GM04503 (cell line): ENCODE measurements around the gene HIBCH.
A peak's percentile ranks its signal among the peaks of the same experiment; 100 is the strongest.
"Not testable (repeated sequence)": the region's sequence is repeated elsewhere in the genome, so short reads cannot be mapped to it uniquely, and the experiment has no call there.

Experiments
- DNase-seq: peaks from one replicate; pipeline ENCODE4 v3.0.0-alpha.2; 2012; ENCODE audit warnings: low read depth

Gene HIBCH

DNA sequence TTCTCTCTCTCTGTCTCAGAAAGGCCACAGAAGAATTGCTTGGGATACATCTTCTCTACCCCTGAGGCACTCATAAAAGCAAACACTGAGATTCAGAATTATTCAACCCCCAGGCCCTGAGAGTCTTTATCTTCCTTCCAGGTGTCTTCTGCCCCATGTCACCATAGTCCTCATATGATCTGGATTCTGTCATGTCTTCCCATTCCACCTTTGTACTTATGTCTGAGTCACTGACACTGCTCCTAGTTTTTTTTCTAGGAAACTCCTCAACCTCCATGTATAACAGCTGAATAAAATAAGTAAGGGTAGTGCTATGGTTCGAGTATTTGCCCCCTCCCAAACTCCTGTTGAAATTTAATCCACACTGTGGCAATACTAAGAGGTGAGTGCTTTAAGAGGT is 11.6 kb downstream of the HIBCH start:
- DNase-seq = no peak

DNA sequence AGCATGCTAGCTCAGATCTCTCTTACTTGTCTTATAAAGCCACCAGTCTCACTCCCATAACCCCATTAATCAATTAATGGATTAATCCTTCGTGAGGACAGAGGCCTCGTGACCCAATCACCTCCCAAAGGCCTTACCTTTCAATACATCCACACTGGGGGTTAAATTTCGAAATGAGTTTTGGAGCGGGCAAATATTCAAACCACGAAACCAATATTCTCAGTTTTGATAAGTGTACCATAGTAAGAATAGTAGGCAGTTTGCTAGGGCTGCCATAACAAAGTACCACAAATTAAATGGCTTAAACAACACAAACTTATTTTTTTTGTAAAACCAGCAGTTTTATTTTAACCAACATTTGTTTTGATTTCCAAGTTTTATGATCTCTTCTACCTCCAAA is 15.2 kb downstream of the HIBCH start:
- DNase-seq = no peak

DNA sequence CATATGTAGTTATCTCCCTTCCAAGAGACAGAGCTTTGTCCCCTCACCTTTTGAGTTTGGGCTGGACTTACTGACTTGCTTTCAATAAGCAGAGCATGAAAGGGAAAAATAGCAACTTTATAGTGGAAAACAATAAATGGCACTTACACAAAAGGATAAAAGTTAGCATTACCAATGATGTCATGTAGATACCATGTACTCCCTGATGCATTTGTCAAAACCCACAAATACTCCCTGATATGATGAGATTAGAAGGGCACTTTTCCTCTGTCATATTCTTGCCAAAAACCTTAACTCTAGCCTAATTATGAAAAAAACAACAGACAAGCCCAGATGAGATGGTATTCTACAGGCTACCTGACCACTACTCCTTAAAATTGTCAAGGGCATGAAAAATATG is 16.0 kb downstream of the HIBCH start:
- no peak for DNase-seq

DNA sequence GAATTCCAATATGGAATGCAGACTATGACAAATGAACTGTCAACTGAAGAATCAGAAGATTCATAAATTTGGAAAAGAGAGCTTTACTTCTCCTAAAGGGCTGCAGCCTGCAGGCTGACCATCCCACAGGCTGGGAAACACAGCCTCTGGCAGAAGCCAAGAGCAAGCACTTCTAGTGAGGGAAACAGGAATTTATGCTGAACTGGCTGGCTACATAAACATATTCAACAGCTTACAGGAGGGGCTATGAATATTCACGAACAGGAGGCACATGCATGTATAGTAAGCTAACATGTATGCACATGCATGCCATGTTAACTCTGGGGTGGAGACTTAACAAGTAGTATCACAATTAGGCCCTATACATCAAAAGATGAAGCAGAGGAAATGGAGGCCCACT is 17.6 kb downstream of the HIBCH start:
- no peak for DNase-seq

DNA sequence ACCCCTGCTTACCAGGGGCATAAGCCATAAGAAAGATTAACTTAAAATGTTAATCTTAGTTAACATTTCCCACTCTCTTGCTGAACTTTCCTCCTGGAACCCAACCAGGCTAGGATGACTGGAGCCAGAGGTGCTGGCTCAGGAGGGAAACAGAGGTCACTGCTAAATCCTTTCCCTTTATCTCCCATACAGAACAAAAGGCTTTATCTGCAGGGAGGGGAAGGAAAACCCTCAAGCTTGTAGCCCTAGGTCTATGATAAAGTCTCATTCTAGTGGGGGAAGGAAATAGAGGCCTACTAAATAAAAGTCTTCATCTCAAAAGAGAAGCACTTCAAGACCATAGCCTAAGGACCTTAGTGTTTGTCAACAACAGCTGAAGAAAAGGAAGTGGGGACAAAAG is 18.6 kb downstream of the HIBCH start:
- DNase-seq = no peak

DNA sequence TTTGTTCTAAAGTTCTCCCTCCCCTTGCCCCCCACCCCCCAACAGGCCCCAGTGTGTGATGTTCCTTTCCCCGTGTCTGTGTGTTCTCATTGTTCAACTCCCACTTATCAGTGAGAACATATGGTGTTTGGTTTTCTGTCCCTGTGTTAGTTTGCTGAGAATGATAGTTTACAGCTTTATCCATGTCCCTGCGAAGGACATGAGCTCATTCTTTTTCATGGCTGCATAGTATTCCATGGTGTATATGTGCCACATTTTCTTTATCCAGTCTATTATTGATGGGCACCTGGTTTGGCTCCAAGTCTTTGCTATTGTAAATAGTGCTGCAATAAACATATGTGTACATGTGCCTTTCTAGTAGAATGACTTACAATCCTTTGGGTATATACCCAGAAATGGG is 21.7 kb downstream of the HIBCH start:
- not testable (repeated sequence) for DNase-seq

DNA sequence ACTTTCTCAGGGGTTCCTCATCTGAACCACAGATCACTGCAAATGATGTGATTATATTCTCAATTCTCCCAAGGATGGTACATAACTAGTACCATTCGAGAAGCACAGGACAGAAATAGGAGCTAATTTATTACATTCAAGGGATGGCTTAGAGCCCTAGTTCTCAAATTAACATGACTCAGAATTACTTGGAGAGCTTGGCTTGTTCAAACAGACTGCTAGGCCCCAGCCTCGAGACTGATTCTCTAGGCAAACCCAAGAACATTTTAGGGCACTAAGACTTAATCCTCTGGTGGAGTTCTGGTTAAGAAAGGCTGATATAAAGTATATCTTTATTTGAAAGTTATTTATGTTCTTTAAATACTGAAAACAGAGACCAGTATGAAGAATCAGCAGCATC is 35.8 kb downstream of the HIBCH start:
- DNase-seq = peak; percentile 21

DNA sequence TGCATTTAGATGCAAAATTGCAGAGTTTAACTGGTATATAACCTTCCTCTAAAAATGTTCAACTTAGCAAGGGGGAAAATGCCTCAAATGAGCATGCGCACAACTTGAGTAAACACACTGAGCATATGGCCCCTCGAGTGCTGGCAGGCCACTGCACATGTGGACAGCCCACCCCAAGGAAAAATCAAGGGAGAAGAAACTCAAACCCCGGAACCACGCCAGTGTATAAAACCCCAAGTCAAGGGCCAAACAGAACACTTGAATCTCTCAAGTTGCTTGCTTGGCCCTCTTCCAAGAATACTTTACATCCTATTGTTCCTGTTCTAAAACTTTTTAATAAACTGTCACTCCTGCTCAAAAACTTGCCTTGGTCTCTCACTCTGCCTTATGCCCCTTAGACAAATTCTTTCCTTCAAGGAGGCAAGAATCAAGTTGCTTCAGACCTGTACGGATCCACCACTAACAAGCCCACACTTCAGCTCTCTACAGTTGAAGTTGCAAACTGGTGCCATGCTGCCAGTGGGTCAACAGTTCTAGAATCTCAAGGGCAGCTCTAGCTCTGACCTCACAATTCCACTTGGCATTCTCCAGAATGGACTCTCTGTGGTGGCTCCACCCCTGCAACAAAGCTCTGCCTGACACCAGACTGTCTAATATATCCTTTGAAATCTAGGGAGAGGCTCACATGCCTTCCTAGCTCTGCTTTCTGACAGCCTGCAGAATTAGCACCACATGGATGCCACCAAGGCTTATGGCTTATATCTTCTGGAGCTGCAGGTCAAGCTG is 38.9 kb downstream of the HIBCH start:
- no peak for DNase-seq

DNA sequence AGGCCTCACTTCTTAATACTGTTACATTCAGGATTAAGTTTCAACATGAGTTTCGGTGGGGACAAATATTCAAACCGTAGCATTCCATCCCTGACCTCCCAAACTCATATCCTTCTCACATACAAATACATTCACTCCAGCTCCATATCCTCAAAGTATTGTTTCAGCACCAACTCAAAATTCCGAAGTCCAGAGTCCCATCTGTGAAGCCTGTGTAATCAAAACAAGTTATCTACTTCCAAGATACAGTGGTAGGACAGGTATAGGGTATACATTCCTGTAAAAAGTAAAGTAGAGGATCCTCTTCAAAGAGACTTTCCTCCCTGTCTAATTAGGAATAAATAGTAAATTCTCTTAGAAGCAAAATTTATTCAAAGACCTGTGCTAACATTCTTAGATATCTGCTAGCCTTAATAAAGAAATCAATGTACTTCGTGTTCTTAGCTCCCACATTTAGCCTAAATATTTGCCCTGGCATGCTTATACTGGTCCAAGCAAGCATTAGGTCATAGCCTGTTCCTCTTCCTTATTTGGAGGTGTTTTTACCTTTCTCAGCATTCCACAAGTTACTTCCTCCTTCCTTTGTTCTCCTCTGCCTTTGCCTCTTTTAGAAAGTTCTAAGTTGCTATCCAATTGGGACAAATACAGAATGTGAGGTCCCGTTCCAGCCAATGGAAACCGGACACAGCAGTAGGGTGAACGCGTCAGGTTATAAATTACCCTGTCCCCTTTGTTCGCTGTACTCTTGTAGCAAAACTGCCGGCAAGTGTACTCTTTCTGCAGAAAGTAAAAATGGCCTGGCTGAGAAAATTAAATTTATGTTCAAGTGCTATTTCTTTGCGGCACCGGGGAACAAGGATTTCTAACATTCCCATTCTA is 40.1 kb downstream of the HIBCH start:
- not testable (repeated sequence) for DNase-seq

DNA sequence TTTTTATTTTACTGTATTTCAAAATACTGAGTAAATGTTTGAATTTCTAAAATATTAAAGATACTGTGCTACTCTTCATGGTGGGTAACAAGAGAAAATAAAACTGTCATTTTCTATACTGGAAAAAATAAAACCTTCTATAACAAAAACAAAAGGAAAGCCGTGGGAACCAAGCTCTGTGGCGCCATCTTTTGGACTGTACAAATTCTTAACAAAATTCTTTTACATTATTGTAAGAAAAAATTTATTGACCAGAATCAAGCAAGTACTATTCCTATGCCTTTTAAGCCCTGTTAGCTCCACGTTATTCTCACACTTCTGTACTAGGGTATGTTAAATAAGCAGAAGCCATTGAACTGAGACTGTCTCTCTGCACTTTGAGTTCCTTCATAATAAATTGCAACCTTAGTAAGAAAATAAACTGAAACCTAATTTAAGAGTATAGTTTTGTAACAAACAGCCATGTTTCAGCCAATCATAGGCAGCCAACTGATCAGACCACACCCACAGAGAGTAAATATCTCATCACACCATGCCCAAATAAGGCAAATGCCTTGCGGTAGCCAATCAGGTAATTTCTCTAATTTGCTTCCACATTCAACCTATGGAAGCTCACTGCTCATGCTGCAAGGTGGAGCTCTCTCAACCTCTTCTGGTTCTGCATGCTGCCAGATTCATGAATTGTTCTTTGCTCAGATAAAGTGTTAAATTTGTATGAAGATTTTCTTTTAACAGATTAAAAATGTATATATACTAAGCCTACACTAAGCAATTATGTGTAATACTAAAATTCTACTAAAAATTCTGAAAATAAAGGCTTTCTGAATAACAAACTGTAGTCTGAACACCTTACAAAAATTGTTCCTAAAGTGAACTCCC is 42.2 kb downstream of the HIBCH start:
- no peak for DNase-seq

DNA sequence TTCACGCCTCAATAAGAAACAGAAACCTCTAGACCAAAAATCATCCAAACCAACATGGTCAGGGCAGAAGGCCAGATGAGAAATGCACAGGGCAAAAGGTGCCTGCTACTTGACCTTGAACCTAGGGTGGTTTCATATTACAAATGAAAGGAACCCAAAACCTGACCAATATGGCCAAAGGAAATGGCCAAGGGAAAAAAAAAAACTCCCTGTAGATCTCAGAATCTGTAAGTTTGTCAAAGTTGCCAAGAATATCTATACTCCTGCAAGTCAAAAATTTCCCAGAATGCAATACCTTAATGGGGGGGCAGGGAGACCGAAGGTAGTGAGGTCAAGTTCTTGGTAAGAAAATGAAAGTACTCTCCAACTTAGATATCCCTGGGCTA is 47.2 kb downstream of the HIBCH start:
- no peak for DNase-seq

DNA sequence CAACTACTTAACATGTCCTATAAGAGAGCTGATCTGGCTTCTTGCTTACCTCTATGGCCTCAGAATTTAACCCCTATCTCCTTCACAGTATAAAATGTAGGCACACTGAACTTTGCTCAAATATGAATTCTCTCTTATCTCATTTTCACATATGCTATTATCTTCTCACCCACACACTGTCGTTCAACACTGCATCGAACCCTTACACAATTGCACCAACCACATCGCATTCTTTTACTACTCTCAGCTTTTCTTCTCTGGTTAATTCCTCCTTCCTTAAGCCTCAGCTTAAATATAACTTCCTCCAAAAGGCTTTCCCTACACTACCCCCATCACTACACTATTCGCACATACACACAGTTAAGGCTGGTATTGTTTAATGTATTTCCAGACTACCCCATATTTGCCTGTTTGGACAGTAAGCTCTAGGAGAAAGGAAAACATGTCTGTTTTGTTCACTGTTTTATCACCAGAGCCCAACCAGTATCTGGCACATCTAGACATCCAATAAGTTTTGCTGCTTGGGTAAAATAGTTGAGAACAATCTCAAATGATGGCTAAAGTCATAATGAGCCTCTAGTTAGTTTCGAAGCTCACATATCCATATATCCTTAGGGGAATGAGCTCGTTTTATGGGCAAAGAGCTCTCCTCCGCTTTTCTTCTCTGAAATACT is 47.7 kb downstream of the HIBCH start:
- no peak for DNase-seq

DNA sequence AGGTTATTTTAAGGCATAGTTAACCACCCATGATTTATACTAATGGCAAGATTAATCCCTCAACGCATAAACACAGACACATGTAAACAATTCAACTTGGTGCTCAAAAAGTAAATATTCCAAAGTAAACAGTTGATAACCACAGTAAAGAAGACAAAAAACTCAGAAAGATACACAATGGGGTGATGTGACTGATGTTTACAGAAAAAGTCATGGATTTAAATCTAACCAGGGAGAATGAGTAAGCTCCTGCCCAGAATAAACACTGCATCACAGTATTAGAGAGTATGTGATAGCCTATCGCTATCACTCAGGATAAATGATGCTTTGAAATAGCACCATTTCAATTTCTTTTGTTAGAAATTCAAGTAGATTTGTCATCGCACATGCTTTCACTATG is 49.3 kb downstream of the HIBCH start:
- DNase-seq = no peak

DNA sequence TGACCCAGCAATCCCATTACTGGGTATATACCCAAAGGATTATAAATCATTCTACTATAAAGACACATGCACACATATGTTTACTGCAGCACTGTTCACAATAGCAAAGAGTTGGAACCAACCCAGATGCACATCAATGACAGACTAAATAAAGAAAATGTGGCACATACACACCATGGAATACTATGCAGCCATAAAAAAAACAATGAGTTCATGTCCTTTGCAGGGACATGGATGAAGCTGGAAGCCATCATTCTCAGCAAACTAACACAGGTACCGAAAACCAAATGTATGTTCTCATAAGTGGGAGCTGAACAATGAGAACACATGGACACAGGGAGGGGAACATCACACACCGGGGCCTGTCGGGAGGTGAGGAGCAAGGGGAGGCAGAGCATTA is 49.9 kb downstream of the HIBCH start:
- not testable (repeated sequence) for DNase-seq

DNA sequence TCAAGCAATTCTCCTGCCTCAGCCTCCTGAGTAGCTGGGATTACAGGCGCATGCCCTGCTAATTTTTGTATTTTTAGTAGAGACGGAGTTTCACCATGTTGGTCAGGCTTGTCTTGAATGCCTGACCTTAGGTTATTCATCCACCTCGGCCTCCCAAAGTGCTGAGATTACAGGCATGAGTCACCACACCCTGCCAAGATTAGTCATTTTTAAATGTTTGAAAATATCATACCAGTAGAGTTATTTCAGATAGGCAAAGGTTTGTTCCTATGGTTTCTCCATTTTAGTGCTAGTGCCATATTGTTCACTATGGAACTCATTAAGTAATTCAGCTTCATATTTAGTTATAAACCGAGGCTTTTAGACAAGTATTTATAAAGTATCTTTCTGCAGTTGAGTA is 52.3 kb downstream of the HIBCH start:
- DNase-seq = peak; percentile 19

DNA sequence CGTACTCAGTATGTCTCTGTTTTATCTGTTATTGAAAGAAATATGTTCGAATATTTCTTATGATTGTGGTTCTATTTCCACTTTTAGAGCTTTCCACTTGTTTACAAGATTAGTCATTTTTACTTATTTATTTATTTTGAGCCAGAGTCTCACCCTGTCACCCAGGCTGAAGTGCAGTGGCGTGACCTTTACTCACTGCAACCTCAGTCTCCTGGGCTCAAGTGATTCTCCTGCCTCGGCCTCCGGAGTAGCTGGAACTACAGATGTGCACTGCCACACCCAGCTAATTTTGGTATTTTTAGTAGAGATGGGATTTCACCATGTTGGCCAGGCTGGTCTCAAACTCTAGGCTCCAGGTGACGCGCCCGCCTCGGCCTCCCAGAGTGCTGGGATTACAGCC is 53.3 kb downstream of the HIBCH start:
- DNase-seq = no peak

DNA sequence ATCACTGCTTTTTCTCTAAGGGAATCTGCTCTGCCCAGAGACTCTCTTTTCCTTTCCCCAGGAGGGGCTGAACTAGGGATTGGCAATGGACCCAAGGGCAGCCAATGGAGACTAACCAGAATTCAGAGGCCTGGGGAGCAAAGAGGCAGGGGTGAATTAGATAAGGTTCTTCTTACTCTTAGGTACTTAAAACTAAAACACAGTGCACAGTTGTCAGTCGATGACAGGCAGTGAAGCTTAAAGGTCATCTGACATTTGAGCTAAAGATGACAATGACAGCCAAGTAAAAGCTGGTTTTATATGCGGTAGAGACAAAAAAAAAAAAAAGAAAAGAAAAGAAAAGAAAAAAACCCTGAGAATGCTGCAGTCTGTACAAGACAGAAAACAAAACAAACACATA is 57.8 kb downstream of the HIBCH start:
- no peak for DNase-seq

DNA sequence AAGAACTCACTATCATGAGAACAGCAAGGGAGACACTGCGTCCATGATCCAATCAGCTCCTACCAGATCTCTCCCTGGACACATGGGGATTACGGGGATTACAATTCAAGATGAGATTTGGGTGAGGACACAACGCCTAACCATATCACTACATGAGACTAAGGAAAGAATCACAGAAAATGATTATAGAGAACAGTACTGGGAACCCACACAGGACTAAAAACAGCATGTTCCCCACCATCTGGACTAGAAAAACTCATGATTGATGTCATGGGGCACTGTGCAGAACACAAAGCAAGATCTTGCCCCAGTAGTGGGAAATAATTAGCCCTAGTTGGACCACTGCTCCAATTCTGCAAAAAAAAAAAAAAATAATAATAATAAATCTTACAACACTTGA is 63.5 kb downstream of the HIBCH start:
- no peak for DNase-seq

DNA sequence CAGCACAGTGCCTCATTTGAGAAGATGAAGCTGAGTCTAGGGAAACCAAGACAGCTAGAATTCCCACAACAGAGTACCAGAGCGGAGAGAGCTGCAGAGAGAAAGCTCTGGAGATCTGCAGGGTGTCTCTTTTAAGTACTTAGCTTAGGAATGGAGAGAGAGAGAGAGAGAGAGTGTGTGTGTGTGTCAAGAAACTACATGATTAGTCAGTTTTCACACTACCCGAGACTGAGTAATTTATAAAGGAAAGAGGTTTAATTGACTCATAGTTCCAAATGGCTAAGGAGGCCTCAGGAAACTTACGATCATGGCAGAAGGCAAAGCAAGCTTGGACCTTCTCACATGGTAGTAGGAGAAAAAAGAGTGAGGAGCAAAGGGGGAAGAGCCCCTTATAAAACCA is 64.0 kb downstream of the HIBCH start:
- no peak for DNase-seq

DNA sequence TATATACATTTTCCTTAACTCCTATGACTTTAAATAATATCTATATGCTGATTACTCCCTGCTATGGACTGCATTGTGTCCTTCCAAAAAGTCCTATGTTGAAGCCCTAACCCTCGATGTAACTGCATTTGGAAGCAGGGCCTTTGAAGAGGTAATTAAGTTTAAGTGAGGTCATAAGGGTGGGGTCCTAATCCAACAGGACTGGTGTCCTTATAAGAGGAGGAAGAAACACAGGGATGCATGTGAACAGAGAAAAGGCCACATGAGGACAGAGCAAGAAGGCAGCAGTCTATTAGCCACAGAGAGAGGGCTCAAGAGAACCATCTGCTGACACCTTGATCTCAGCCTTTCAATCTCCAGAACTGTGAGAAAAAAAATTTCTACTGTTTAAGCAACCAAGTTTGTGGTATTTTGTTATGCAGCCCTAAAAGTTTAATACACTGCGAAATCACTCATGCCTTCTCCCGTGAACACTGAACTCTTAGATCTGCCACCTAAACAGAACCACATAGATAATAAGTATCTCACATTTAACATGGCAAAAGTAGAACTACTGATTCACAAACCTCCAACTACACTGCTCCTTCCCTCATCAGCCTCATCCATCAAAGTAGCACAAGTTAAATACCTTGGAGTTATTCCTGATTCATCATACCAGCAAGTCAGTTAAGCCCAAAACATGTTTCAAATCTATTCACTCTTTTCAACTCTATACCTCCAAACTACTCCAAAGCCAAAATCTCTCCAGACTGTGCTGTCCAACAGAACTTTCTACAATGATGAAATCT is 65.4 kb downstream of the HIBCH start:
- no peak for DNase-seq

DNA sequence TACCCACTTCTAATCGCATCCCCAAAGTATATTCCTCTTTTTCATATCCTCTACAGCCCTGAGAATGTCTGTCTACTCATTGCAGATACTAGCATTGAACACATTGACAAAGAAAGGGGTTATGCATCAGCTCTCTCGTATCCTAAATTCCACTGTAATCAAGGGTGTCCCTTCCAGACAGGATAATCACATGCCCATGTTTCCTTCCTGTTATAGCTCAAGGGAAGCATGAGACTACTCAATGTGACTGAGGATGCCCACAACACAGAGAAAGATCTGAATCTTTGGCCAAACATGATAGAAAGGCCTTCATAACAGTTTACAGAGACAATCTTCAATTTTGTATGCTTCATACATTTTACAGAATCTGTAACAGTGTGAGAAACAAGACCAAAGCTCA is 69.2 kb downstream of the HIBCH start:
- no peak for DNase-seq
